Inflammatory macrophage (primary cell): ENCODE data around the gene ARHGAP25.
A peak's percentile ranks its signal among the peaks of the same experiment; 100 is the strongest.

Source experiments
- DNase-seq, 2 donors: peaks; one replicate each; pipeline ENCODE4 v3.0.0-alpha.2; 2020 to 2022

ARHGAP25 gene

DNA sequence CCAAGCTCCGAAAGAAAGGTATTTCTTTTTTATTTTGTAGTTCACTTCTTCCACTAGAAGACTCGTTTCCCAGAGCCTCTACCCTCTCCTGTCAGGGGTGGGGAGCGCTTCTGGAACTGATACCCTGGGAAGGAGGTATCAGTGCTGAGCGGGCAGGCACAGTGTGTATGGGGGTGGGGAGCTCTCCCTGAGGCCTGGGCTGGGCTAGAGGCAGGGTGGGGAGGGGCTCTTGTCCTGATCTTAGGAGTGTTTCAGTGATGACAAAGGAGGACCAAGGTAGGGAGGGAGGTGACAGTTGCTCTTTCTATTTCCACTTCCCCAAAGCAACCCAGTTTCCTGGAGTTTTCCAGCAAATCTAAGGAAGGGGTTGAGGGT lies 65.4 kb downstream of the ARHGAP25 start:
- DNase-seq: no peak

DNA sequence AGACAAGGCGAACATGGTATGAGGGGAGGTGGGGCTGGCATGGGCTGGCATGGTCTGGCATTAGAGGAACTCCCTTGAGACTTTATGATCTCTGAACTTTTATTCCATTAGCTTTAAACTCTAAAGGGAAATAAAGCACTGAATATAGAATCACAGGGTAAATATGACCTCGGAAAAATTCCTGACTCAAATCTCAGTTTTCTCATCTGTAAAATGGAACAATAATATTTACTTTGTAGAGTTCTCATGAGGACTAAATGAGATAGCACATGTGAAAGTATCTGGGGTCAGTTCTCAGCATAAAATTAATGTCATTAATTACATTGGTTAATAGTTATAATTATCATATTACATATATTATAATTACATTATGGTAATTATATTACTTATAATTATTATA lies 65.9 kb downstream of the ARHGAP25 start:
- no peak for DNase-seq

GRCh38 chr2:68802161-68802560 lies 67.5 kb downstream of the ARHGAP25 start:
- peak; percentile 22 to 28 for DNase-seq

GRCh38 chr2:68805025-68805424 lies 70.4 kb downstream of the ARHGAP25 start:
- no peak for DNase-seq

GRCh38 chr2:68806511-68807109 lies 72.0 kb downstream of the ARHGAP25 start:
- DNase-seq: peak; percentile 49 to 58

GRCh38 chr2:68807821-68808266 lies 73.2 kb downstream of the ARHGAP25 start:
- DNase-seq: peak; percentile 71 to 73

- DNase-seq: no peak
Measured at GRCh38 chr2:68809324-68810240, 75.0 kb downstream of the ARHGAP25 start.

DNA sequence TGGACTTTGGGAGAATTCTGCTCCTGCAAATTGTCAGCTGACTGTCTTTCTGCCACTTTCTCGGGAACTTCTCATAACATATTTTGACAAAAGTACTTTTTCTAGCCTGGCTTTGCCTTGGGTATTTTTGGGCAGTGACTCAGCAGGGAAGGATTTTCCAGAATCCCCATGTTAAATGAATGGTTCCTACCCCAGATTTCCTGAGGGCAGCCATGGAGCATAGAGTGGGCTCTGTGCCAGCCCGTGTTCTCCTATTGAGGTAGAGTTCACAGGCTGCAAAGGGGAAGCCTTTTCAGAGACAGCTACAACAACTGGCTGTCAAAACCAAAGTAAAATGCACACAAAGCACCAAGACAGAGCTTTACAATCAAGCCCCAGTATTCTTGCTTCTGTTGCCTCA lies 76.8 kb downstream of the ARHGAP25 start:
- peak in 1 of 2 donors; percentile 42 for DNase-seq

DNA sequence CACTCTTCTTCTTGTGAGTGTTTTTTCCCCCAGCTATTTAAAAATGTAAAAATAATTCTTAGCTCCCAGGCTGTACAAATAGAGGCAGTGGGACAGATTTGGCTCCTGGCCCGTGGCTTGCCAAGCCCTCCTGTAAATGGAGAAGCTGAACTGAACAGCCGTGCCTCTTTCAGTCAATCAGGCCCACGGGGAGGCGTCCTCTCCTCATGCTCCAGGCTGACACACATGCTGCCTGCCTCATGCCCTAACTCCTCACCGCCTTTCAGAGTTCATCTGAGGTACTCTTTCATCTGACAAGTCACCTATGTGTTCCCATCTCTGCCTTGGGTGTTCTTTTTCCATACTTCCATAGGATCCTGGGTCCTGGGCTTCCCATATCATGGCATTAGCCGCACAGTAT lies 77.6 kb downstream of the ARHGAP25 start:
- peak; percentile 43 to 63 for DNase-seq

DNA sequence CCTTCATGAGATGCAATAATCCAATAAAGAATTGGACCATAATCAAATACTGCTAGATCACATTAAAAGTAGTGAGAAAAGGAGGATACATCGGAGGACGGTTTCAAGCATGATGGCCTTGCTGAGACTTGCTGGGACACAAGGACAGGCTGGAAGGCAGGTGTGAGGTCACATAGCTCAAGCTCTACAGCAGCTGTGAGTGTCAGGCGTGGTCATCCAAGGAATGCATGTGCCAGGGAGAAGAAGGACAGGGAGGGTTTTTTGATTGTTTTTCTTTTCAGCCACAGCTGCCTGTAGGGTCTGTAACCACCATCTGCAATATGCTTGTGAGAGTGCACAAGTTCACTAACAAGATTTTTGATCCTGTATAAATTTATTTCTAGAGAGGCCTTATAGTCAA lies 79.0 kb downstream of the ARHGAP25 start:
- no peak for DNase-seq

DNA sequence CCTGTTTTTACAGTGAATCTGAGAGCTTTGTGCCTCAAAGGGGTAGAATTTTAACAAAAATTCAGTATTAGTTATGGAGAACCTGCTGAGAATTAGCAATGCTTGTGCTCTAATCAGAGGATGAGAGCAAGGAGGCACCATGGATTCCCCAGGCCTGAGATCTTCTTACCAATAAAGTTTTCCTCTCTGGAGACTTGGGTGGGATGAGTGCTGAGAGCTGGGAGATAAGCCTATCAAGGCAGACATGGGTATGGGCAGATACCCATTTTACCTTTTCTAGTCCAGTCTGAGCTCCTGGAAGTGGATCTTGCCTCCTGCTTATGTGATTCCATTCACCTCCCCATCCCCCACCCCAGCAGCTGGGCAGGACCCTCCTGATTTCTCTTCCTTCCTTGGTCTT lies 82.7 kb downstream of the ARHGAP25 start:
- no peak for DNase-seq

- DNase-seq: no peak
Measured at GRCh38 chr2:68819556-68819955, 84.9 kb downstream of the ARHGAP25 start.

DNA sequence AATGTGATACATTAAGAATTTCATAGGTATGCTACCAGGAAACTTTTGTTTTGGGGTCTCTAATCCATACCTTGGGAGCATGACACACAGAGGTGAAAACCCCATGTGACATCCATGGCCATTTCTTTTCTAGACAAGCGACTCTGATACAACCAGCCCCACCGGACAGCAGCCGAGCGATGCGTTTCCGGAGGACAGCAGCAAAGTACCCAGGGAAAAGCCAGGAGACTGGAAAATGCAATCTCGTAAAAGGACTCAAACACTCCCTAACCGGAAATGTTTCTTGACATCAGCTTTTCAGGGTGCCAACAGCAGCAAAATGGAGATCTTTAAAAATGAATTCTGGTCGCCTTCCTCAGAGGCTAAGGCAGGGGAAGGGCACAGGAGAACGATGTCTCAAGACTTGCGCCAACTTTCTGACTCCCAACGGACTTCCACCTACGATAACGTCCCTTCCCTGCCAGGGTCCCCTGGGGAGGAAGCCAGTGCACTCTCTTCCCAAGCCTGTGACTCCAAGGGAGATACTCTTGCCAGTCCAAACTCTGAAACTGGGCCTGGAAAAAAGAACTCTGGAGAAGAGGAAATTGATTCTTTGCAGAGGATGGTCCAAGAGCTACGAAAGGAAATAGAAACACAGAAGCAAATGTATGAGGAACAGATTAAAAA lies 87.7 kb downstream of the ARHGAP25 start:
- DNase-seq: no peak

DNA sequence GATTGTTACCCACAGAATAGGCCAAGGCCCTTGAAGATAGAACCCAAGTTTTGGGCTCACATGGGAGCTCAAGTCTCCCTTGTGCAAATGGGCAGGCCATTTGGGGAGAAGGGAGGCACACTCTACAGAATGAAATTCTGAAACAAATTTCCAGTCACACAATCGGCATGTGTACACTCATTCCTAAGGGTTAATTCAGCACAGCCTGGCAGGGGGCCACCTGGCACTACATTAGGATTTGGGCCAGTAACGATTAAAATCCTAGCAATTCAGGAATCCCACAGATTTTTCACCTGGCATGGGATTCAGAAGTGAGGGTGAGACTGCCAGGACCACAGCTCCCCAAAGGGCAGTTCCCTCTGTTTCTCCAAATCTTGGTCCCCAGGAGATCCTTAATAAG lies 90.2 kb downstream of the ARHGAP25 start:
- DNase-seq: no peak

- peak; percentile 35 to 55 for DNase-seq
Measured at GRCh38 chr2:68825866-68826265, 91.3 kb downstream of the ARHGAP25 start.

DNA sequence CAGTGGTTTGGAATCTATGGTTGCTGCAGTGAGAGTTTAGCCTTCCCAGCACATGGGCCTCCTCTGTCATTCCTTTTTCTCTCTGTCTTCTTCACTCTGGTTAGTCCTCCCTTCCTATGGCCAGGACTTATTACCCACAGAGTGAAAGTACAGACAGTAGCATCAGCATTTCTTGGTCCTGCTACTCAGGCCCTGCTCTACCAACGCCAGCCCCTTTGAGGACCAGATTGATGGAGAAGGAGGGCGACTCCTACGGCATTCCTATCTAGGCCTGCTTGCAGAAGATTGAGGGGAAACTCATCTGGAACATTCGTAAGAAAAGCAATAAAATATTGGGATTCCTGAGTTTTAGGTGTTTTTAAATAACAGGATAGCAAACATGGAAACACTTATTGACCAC lies 93.1 kb downstream of the ARHGAP25 start:
- no peak for DNase-seq

DNA sequence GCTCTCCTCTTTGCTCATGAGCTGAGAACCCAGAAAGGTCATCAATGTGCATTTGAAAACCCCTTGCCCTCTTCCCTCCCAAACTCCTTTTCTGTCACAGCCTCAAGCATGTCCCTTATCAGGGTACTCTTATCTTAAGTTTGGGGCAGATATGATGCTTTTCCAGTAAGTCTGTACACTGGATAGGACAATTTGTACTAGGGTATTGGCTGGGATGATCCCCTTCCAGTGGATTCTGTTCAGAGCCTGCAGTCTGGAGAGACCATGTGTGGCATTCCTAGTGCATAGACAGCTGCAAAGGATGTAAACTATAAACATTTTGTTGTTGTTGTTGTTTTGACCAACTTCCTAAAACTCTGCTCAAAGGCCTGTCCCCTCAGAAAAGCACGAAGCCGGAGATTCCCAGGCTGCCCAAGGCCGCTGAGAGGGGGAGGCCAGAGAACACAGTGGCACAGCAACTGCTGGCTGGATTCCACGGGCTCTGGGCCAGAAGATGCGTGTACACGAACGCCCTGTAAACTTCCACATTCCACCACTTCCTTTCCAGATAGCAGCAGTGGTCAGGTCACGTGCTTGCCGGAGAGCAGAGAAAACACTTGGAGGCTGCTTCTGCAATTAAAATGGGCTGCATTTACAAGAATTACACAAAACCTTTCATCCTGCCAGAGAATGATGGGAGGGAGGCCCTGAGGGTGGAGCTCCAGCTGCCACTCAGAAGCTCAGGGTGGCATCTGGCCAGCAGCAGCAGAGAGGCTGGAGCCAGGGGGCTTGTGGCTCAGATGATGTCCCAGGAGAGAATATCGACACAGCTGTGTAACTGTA lies 94.5 kb downstream of the ARHGAP25 start:
- DNase-seq: peak; percentile 96 to 97

GRCh38 chr2:68829749-68830148 lies 95.1 kb downstream of the ARHGAP25 start:
- no peak for DNase-seq

DNA sequence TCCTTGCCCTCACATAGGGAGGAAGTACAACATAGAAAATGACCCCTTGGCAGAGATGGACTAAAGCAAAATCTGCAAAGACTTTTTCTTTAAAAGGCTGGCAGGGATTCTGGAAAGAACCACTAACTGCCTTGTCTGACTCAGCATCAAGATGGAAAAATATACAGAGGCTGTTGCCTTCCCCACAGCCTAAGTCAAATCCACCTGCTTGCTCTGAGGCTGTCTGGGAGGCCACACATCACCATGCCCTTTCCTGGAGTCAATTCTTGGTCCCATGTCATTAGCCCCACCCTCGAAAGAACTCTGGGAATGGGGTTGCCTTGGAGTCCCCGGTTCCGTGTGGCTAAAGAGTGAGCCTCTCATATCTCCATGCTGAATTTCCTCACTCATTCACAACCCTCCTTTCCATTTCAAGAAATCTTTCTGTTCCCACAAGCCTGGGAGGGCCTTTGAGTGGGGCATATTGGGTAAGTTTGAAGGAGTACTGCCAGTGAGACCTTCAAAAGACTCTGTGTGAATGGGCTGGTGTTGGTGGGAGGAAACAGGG lies 97.1 kb downstream of the ARHGAP25 start:
- DNase-seq: no peak

- peak; percentile 97 to 99 for DNase-seq
Measured at GRCh38 chr2:68832233-68832869, 97.7 kb downstream of the ARHGAP25 start.

DNA sequence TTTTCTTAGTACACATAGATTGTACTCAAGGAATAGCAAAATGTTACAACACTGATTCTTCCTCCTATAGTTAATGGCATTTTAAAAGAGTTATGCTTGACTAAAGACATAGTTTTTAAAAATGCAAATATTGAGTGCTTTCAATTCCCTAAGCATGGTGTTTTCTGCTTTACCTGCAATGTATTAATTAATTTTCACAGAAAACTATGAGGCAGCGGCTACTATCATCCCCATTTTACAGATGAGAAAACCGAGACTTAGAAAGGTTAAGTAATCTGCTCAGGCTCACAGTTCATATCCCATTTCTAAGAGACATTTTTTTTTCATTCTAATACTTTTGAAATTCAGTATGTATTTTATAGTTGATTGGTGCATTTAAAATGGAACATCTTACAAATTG lies 98.6 kb downstream of the ARHGAP25 start:
- peak in 1 of 2 donors; percentile 7 for DNase-seq
